GM21723 (cell line): Measurements from ENCODE around the gene MAP2K7.
"Not testable (repeated sequence)": the region's sequence is repeated elsewhere in the genome, so short reads cannot be mapped to it uniquely, and the experiment has no call there.

Source experiments
- ATAC-seq: cut with Tn5 transposase; IDR thresholded peaks from one replicate; pipeline ENCODE4 v1.9.1; 2021; ENCODE audit warnings: mild to moderate bottlenecking, moderate library complexity; ENCODE audit not compliant: unreplicated experiment

MAP2K7 gene

GRCh38 chr19:7907122-7907521 is 3.4 kb downstream of the MAP2K7 start:
- ATAC-seq: no peak

- no peak for ATAC-seq
These were observed 3.9 kb downstream of the MAP2K7 start for GRCh38 chr19:7907544-7907943.

- no peak for ATAC-seq
These were observed 4.5 kb downstream of the MAP2K7 start for GRCh38 chr19:7908078-7908699.

GRCh38 chr19:7908742-7909461 is 5.2 kb downstream of the MAP2K7 start:
- no peak for ATAC-seq

GRCh38 chr19:7909471-7910067 is 5.9 kb downstream of the MAP2K7 start:
- no peak for ATAC-seq

GRCh38 chr19:7910321-7911161 is 6.9 kb downstream of the MAP2K7 start:
- ATAC-seq: no peak

- no peak for ATAC-seq
These were observed 7.9 kb downstream of the MAP2K7 start for GRCh38 chr19:7911508-7912143.

GRCh38 chr19:7912144-7912696 is 8.5 kb downstream of the MAP2K7 start:
- no peak for ATAC-seq

GRCh38 chr19:7912697-7913564 is 9.3 kb downstream of the MAP2K7 start:
- ATAC-seq: no peak

- no peak for ATAC-seq
These were observed 10.0 kb downstream of the MAP2K7 start for GRCh38 chr19:7913652-7914051.

- no peak for ATAC-seq
These were observed 10.4 kb downstream of the MAP2K7 start for GRCh38 chr19:7914099-7914498.

GRCh38 chr19:7914598-7915045 is 10.9 kb downstream of the MAP2K7 start, which contains the start of gene TGFBR3L:
Gene TGFBR3L, plus strand, starts transcription at chr19:7914830.
- no peak for ATAC-seq

GRCh38 chr19:7915250-7916102 is 11.8 kb downstream of the MAP2K7 start:
- no peak for ATAC-seq

- no peak for ATAC-seq
These were observed 12.7 kb downstream of the MAP2K7 start for GRCh38 chr19:7916103-7916954.

- ATAC-seq: no peak
These were observed 13.2 kb downstream of the MAP2K7 start for GRCh38 chr19:7916955-7917266.

GRCh38 chr19:7917267-7918061 is 13.8 kb downstream of the MAP2K7 start:
- no peak for ATAC-seq

GRCh38 chr19:7918062-7918614 is 14.5 kb downstream of the MAP2K7 start:
- ATAC-seq: not testable (repeated sequence)
